NK-92 treated with Interleukin-12 subunit alpha and Interleukin-12 subunit beta, amount 100 ng/mL, for 24 hours (cell line): Measurements from ENCODE around the gene HMGB1.
A peak's percentile ranks its signal among the peaks of the same experiment; 100 is the strongest.

Source experiments
- DNase-seq: peaks from one replicate; lab custom pipeline; 2025; lab: John Stamatoyannopoulos, UW

The HMGB1 gene

GRCh38 chr13:30465593-30466357 is at the start of gene HMGB1:
TSS of gene HMGB1 (minus strand) at chr13:30465936. CDS start at chr13:30463680, 2,256 bp downstream.
- peak; percentile 98 for DNase-seq

- no peak for DNase-seq
These were observed 45.2 kb upstream of the HMGB1 start for GRCh38 chr13:30510811-30511371.

- no peak for DNase-seq
These were observed 44.4 kb upstream of the HMGB1 start for GRCh38 chr13:30510091-30510490.

- DNase-seq: no peak
These were observed 43.7 kb upstream of the HMGB1 start for GRCh38 chr13:30509254-30510050.

GRCh38 chr13:30504081-30504480 is 38.3 kb upstream of the HMGB1 start:
- DNase-seq: no peak

- no peak for DNase-seq
These were observed 36.5 kb upstream of the HMGB1 start for GRCh38 chr13:30502237-30502636.

- DNase-seq: no peak
These were observed 33.6 kb upstream of the HMGB1 start for GRCh38 chr13:30499338-30499737.

- no peak for DNase-seq
These were observed 30.4 kb upstream of the HMGB1 start for GRCh38 chr13:30496147-30496546.

GRCh38 chr13:30495746-30496145 is 30.0 kb upstream of the HMGB1 start:
- DNase-seq: no peak

- DNase-seq: no peak
These were observed 28.1 kb upstream of the HMGB1 start for GRCh38 chr13:30493658-30494381.

- no peak for DNase-seq
These were observed 21.3 kb upstream of the HMGB1 start for GRCh38 chr13:30487075-30487470.

- no peak for DNase-seq
These were observed 20.7 kb upstream of the HMGB1 start for GRCh38 chr13:30486230-30487074.

- DNase-seq: no peak
These were observed 15.6 kb upstream of the HMGB1 start for GRCh38 chr13:30481241-30481760.

- DNase-seq: no peak
These were observed 14.7 kb upstream of the HMGB1 start for GRCh38 chr13:30480292-30480950.

- no peak for DNase-seq
These were observed 14.1 kb upstream of the HMGB1 start for GRCh38 chr13:30479883-30480219.

GRCh38 chr13:30479154-30479882 is 13.6 kb upstream of the HMGB1 start:
- DNase-seq: no peak

- DNase-seq: no peak
These were observed 11.8 kb upstream of the HMGB1 start for GRCh38 chr13:30477346-30478195.

GRCh38 chr13:30473675-30474074 is 7.9 kb upstream of the HMGB1 start:
- DNase-seq: no peak

GRCh38 chr13:30466841-30467252 is 1.1 kb upstream of the HMGB1 start:
- no peak for DNase-seq
